ENCODE data around the gene ID4.

The ID4 gene

DNA sequence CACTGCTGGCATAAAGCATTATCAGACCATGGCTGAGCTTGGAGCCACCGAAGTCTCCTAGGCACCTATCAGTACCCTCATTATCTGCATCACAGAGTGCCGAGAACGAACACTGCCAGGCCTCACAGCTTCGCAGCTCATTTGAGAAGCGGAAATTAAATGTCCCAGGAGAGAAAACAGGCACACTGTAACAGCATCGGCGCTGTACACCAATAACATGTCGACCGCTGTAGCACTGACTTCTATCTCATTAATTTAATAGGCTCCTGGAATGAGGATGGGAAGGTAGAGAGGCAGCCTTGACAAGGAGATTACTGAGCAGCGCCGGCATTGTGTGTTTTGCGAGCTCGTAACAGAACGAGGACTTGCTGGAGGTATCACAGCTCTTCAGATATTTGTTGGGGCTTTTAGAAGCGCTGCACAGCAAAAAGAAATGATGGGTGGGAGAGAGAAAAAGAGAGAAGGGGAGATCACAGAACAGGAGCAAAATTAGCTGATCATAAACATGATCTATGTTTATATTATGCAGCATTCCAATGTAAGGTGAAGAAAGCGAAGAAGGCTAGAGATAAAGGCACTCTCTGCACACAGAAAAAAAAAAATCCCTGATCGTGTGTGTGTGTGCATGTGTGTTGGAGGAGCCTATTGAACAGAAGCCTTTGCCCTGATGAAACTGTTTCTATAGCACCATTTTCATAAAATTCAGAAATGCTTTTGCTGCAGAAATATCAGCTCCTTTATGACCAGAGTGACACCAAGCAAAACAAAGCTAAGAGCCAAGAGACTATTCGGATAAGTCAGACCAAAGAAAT is 29.2 kb downstream of the ID4 start:
- Histone ChIP-seq H3K9me3 (ENCODE audit: control insufficient read depth, insufficient read depth, low read depth, low read length) (no peaks in the 10 kb centered on the region), H3K36me3 (ENCODE audit: control insufficient read depth in 2 of 2, insufficient read depth in 1 of 2, low read length in 2 of 2) (no peaks in the 10 kb centered on the region), H3K4me3 (ENCODE audit: low read depth, low read length) (no peak overlapping the region), H3K27ac (ENCODE audit: extremely low read depth, low read depth, low read length) (no peak overlapping the region), H3K4me1 (ENCODE audit: control insufficient read depth, insufficient read depth, low read length) (peaks cover 4% of the 10 kb centered on the region; the same call in 1 of the 2 replicates)
- ChIA-PET POLR2A (interaction anchor here (0.7 to 1.8 kb wide), 2 partner anchors 29 to 414 kb away, joined by 3 to 6 read pairs; partner anchors contain the start of gene ID4), CTCF (interaction anchor here (0.5 to 1.1 kb wide), 5 partner anchors 11 to 1348 kb away, joined by 3 to 9 read pairs (median 3); no protein-coding TSS in a partner anchor)
- TF ChIP-seq, protein P1, sequence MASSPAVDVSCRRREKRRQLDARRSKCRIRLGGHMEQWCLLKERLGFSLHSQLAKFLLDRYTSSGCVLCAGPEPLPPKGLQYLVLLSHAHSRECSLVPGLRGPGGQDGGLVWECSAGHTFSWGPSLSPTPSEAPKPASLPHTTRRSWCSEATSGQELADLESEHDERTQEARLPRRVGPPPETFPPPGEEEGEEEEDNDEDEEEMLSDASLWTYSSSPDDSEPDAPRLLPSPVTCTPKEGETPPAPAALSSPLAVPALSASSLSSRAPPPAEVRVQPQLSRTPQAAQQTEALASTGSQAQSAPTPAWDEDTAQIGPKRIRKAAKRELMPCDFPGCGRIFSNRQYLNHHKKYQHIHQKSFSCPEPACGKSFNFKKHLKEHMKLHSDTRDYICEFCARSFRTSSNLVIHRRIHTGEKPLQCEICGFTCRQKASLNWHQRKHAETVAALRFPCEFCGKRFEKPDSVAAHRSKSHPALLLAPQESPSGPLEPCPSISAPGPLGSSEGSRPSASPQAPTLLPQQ (tag by site-specific recombination; IDR thresholded peaks at IDR 0.05): no peak
- TF ChIP-seq ZBTB17 (tag by site-specific recombination; IDR thresholded peaks at IDR 0.05): peak; percentile 97
- peak; percentile 33; the same call in 1 of the 2 replicates for TF ChIP-seq TRIM28 (IDR thresholded peaks at IDR 0.05; ENCODE audit: borderline replicate concordance, low read length)
- TF ChIP-seq ZNF335 (tag by site-specific recombination; conservative IDR thresholded peaks at IDR 0.05): no peak

DNA sequence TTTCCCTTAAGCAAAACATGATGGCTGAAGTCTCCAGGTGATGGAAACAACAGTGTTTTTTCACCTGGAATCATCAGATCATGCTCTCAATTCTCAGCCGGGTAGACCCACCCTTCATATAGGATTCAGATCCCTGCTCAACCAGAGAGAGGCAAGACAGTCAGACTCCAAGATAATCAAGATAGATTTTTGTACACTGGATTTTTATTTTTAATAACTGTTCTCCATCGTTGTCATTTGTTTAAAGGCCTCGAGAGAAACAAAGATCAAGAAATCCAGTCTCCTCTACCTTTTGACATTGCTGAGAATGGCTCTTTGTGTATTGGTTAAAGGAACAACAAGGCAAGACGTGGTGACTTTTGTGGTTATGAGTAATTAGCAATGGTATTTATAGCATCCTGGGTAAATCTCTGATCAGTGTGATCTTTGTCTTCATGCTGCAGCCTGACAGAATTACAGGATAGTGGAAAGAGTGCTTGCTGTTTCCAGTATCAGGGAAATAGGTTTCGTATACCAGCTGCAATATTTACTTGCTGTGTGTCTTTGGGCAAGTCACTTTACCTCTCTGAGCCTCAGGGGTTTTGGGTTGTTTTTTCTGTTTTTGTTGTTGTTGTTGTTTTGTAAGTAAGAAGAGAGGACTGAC is 29.9 kb downstream of the ID4 start:
- TF ChIP-seq, protein P2, sequence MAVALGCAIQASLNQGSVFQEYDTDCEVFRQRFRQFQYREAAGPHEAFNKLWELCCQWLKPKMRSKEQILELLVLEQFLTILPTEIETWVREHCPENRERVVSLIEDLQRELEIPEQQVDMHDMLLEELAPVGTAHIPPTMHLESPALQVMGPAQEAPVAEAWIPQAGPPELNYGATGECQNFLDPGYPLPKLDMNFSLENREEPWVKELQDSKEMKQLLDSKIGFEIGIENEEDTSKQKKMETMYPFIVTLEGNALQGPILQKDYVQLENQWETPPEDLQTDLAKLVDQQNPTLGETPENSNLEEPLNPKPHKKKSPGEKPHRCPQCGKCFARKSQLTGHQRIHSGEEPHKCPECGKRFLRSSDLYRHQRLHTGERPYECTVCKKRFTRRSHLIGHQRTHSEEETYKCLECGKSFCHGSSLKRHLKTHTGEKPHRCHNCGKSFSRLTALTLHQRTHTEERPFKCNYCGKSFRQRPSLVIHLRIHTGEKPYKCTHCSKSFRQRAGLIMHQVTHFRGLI (tag by site-specific recombination; IDR thresholded peaks at IDR 0.05): no peak
- peak; percentile 86 for TF ChIP-seq ZNF768 (tag by site-specific recombination; IDR thresholded peaks at IDR 0.05)
- TF ChIP-seq, protein P3, sequence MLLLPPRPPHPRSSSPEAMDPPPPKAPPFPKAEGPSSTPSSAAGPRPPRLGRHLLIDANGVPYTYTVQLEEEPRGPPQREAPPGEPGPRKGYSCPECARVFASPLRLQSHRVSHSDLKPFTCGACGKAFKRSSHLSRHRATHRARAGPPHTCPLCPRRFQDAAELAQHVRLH (tag by site-specific recombination; IDR thresholded peaks at IDR 0.05): 0 out of 2 replicates have a peak, but pooled peaks have one; percentile 72
- TF ChIP-seq, protein P4, sequence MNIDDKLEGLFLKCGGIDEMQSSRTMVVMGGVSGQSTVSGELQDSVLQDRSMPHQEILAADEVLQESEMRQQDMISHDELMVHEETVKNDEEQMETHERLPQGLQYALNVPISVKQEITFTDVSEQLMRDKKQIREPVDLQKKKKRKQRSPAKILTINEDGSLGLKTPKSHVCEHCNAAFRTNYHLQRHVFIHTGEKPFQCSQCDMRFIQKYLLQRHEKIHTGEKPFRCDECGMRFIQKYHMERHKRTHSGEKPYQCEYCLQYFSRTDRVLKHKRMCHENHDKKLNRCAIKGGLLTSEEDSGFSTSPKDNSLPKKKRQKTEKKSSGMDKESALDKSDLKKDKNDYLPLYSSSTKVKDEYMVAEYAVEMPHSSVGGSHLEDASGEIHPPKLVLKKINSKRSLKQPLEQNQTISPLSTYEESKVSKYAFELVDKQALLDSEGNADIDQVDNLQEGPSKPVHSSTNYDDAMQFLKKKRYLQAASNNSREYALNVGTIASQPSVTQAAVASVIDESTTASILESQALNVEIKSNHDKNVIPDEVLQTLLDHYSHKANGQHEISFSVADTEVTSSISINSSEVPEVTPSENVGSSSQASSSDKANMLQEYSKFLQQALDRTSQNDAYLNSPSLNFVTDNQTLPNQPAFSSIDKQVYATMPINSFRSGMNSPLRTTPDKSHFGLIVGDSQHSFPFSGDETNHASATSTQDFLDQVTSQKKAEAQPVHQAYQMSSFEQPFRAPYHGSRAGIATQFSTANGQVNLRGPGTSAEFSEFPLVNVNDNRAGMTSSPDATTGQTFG (tag by site-specific recombination; IDR thresholded peaks at IDR 0.05; ENCODE audit: borderline replicate concordance): no peak
- H3K36me3 ChIP-seq (ENCODE audit: control insufficient read depth in 2 of 2, insufficient read depth in 1 of 2, low read length in 2 of 2): no peaks in the 10 kb centered on the region
- CTCF ChIA-PET: interaction anchor here (0.6 to 1.1 kb wide), 5 partner anchors 10 to 1122 kb away, joined by 3 to 4 read pairs (median 3); no protein-coding TSS in a partner anchor
- no peak overlapping the region for H3K27ac ChIP-seq (ENCODE audit: extremely low read depth, low read depth, low read length)
- peaks cover 4% of the 10 kb centered on the region; the same call in 1 of the 2 replicates for H3K4me1 ChIP-seq (ENCODE audit: control insufficient read depth, insufficient read depth, low read length)
- POLR2A ChIA-PET: interaction anchor here (1.8 kb wide), 1 partner anchor 30 kb away, joined by 6 read pairs; the partner anchor contains the start of gene ID4
- no peak overlapping the region for H3K4me3 ChIP-seq (ENCODE audit: low read depth, low read length)
- H3K9me3 ChIP-seq (ENCODE audit: control insufficient read depth, insufficient read depth, low read depth, low read length): no peaks in the 10 kb centered on the region

DNA sequence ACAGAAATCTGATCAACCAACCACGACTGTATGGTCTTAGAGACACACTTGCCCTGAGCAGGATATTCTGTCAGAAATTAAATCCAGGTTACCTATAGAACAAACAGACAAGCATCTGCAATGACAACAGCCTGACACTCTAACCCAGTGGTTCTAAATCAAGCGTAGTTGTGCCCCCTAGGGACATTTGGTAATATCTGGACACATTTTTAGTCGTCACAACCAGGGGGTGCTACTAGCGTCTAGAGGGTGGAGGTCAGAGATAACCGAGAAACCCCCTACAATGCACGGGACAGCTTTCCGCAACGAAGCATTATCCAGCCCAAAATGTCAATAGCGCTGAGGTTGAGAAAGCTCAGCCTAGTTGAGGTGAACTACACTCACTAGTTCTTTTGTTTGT is 32.3 kb downstream of the ID4 start:
- Histone ChIP-seq H3K4me1 (ENCODE audit: control insufficient read depth, insufficient read depth, low read length) (peaks cover 4% of the 10 kb centered on the region; the same call in 1 of the 2 replicates), H3K27ac (ENCODE audit: extremely low read depth, low read depth, low read length) (no peak overlapping the region), H3K9me3 (ENCODE audit: control insufficient read depth, insufficient read depth, low read depth, low read length) (no peaks in the 10 kb centered on the region), H3K36me3 (ENCODE audit: control insufficient read depth in 2 of 2, insufficient read depth in 1 of 2, low read length in 2 of 2) (no peaks in the 10 kb centered on the region), H3K4me3 (ENCODE audit: low read depth, low read length) (no peak overlapping the region)
- POLR2A ChIA-PET: no interaction called here
- CTCF ChIA-PET: interaction anchor here (0.6 to 1.1 kb wide), 2 partner anchors 132 to 422 kb away, joined by 3 read pairs; no protein-coding TSS in a partner anchor
- TF ChIP-seq, protein P5, sequence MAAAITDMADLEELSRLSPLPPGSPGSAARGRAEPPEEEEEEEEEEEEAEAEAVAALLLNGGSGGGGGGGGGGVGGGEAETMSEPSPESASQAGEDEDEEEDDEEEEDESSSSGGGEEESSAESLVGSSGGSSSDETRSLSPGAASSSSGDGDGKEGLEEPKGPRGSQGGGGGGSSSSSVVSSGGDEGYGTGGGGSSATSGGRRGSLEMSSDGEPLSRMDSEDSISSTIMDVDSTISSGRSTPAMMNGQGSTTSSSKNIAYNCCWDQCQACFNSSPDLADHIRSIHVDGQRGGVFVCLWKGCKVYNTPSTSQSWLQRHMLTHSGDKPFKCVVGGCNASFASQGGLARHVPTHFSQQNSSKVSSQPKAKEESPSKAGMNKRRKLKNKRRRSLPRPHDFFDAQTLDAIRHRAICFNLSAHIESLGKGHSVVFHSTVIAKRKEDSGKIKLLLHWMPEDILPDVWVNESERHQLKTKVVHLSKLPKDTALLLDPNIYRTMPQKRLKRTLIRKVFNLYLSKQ (tag by site-specific recombination; IDR thresholded peaks at IDR 0.05; ENCODE audit: borderline replicate concordance): no peak
- TF ChIP-seq ZNF561 (tag by site-specific recombination; IDR thresholded peaks at IDR 0.05; ENCODE audit: borderline replicate concordance) (no peak), ZNF302 (tag by site-specific recombination; IDR thresholded peaks at IDR 0.05; ENCODE audit: low read depth) (no peak), ZNF354C (tag by site-specific recombination; IDR thresholded peaks at IDR 0.05; ENCODE audit: borderline replicate concordance, low read depth) (no peak), ZNF473 (tag by site-specific recombination; IDR thresholded peaks at IDR 0.05) (no peak), MEIS1 (CRISPR knock-in tag; IDR thresholded peaks at IDR 0.05; ENCODE audit: borderline replicate concordance) (no peak), ZNF19 (tag by site-specific recombination; IDR thresholded peaks at IDR 0.05; ENCODE audit: low read depth) (no peak), SCRT1 (tag by site-specific recombination; IDR thresholded peaks at IDR 0.05; ENCODE audit: borderline replicate concordance) (no peak), ZBTB17 (tag by site-specific recombination; IDR thresholded peaks at IDR 0.05) (no peak), ZNF560 (tag by site-specific recombination; IDR thresholded peaks at IDR 0.05; ENCODE audit: borderline replicate concordance) (no peak), ZNF114 (tag by site-specific recombination; IDR thresholded peaks at IDR 0.05) (no peak)
- TF ChIP-seq, protein P6, sequence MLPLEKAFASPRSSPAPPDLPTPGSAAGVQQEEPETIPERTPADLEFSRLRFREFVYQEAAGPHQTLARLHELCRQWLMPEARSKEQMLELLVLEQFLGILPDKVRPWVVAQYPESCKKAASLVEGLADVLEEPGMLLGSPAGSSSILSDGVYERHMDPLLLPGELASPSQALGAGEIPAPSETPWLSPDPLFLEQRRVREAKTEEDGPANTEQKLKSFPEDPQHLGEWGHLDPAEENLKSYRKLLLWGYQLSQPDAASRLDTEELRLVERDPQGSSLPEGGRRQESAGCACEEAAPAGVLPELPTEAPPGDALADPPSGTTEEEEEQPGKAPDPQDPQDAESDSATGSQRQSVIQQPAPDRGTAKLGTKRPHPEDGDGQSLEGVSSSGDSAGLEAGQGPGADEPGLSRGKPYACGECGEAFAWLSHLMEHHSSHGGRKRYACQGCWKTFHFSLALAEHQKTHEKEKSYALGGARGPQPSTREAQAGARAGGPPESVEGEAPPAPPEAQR (tag by site-specific recombination; IDR thresholded peaks at IDR 0.05): no peak
